GM21360 (cell line): ENCODE measurements around the gene KIF2B.
"Not testable (repeated sequence)": the region's sequence is repeated elsewhere in the genome, so short reads cannot be mapped to it uniquely, and the experiment has no call there.

ENCODE experiments used
- ATAC-seq: cut with Tn5 transposase; IDR thresholded peaks from one replicate; pipeline ENCODE4 v1.9.1; 2021; ENCODE audit warnings: mild to moderate bottlenecking, moderate library complexity; ENCODE audit not compliant: unreplicated experiment

The KIF2B gene

GRCh38 chr17:53822764-53823163 lies at the start of gene KIF2B:
Gene KIF2B, plus strand, starts transcription at chr17:53822927. Its CDS starts 107 bp downstream, at chr17:53823034.
- no peak for ATAC-seq

- ATAC-seq: no peak
Measured at GRCh38 chr17:53780320-53780719, 42.4 kb upstream of the KIF2B start.

GRCh38 chr17:53791551-53791950 lies 31.2 kb upstream of the KIF2B start:
- no peak for ATAC-seq

GRCh38 chr17:53792451-53792850 lies 30.3 kb upstream of the KIF2B start:
- ATAC-seq: no peak

- ATAC-seq: no peak
Measured at GRCh38 chr17:53792997-53793396, 29.7 kb upstream of the KIF2B start.

- ATAC-seq: no peak
Measured at GRCh38 chr17:53794875-53795274, 27.9 kb upstream of the KIF2B start.

- no peak for ATAC-seq
Measured at GRCh38 chr17:53796642-53797041, 26.1 kb upstream of the KIF2B start.

GRCh38 chr17:53797501-53797900 lies 25.2 kb upstream of the KIF2B start:
- ATAC-seq: no peak

GRCh38 chr17:53804437-53804836 lies 18.3 kb upstream of the KIF2B start:
- ATAC-seq: no peak

GRCh38 chr17:53806473-53806872 lies 16.3 kb upstream of the KIF2B start:
- no peak for ATAC-seq

GRCh38 chr17:53807286-53807685 lies 15.4 kb upstream of the KIF2B start:
- ATAC-seq: no peak

GRCh38 chr17:53818271-53818670 lies 4.5 kb upstream of the KIF2B start:
- no peak for ATAC-seq

GRCh38 chr17:53818929-53819328 lies 3.8 kb upstream of the KIF2B start:
- no peak for ATAC-seq

- no peak for ATAC-seq
Measured at GRCh38 chr17:53819956-53820355, 2.8 kb upstream of the KIF2B start.

GRCh38 chr17:53823341-53824050 lies 769 bp downstream of the KIF2B start:
- ATAC-seq: no peak

GRCh38 chr17:53834771-53835170 lies 12.0 kb downstream of the KIF2B start:
- ATAC-seq: not testable (repeated sequence)

- no peak for ATAC-seq
Measured at GRCh38 chr17:53837131-53837530, 14.4 kb downstream of the KIF2B start.

- ATAC-seq: no peak
Measured at GRCh38 chr17:53844491-53845107, 21.9 kb downstream of the KIF2B start.

GRCh38 chr17:53871128-53871527 lies 48.4 kb downstream of the KIF2B start:
- ATAC-seq: not testable (repeated sequence)
